MM.1S (cell line): ENCODE results near the gene COL20A1.

ENCODE experiments used
- EZH2 ChIP-seq: fragments of 300-600 bp; sonication (generic); optimal IDR thresholded peaks from 2 replicates; pipeline ENCODE3; 2017; ENCODE audit warnings: low read depth, mild to moderate bottlenecking, antibody characterized with exemption, low read length, mixed read lengths
- EZH2phosphoT487 ChIP-seq: fragments of 300-600 bp; sonication (generic); IDR thresholded peaks from 2 replicates; pipeline ENCODE4 v1.6.1; 2018; ENCODE audit warnings: antibody characterized with exemption, low read length
- TF ChIP-seq, protein P1 (sequence below): fragments of 300-600 bp; sonication (generic); IDR thresholded peaks from 2 replicates; pipeline ENCODE4 v1.5.1; 2016; ENCODE audit warnings: antibody characterized with exemption, low read length, mixed read lengths

- TF ChIP-seq, protein P1, sequence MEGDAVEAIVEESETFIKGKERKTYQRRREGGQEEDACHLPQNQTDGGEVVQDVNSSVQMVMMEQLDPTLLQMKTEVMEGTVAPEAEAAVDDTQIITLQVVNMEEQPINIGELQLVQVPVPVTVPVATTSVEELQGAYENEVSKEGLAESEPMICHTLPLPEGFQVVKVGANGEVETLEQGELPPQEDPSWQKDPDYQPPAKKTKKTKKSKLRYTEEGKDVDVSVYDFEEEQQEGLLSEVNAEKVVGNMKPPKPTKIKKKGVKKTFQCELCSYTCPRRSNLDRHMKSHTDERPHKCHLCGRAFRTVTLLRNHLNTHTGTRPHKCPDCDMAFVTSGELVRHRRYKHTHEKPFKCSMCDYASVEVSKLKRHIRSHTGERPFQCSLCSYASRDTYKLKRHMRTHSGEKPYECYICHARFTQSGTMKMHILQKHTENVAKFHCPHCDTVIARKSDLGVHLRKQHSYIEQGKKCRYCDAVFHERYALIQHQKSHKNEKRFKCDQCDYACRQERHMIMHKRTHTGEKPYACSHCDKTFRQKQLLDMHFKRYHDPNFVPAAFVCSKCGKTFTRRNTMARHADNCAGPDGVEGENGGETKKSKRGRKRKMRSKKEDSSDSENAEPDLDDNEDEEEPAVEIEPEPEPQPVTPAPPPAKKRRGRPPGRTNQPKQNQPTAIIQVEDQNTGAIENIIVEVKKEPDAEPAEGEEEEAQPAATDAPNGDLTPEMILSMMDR: no peak
- no peak for TF ChIP-seq EZH2
- no peak for TF ChIP-seq EZH2phosphoT487
Observed at GRCh38 chr20:63274381-63275228, 18.4 kb upstream of the COL20A1 start.
